ENCODE measurements around the gene SMAD7.
"Not testable (repeated sequence)": the region's sequence is repeated elsewhere in the genome, so short reads cannot be mapped to it uniquely, and the experiment has no call there.

The SMAD7 gene

DNA sequence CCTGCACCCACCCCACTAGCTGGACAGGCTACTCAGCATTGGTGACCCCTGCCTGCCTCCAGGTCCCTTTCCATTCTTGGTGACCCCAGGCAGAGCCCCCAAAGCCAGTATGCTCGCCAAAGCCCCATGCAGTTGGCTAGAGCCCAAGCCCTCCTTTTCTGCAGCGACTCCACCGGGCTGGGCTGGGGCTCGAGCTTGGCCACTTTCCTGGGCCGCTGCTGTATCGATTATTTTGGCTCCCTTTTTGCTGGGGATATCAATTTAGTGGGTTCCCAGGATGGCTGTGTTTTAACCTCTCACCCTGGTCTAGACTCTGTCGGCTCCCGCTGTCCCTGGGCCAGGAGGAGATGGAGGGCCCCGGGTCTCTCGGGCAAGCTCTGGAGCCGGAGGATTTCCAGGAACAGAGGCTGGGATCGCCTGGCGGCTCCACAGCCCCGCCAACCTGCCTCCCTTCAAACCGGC, 76.0 kb downstream of the SMAD7 start:
- DNase-seq = no peak

DNA sequence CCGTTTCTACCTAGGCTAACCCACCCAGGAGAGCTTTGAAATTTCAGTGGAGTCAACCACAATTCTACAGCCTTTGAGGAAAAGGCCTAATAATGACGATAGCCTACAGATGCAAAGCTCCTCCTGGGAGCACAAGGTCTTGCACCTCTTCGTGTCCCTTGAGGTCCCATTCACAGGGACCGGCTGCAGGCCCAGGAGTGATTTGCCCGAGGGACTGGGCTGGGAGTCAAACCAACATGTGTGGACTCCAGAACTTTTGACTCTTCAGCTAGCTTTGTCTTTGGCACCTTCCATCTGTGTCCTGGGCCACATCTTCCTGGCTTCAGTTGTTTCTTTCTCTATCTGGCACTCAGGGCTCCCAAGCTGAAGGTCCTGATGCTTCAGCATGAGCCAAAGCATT, 76.5 kb downstream of the SMAD7 start:
- DNase-seq = no peak

DNA sequence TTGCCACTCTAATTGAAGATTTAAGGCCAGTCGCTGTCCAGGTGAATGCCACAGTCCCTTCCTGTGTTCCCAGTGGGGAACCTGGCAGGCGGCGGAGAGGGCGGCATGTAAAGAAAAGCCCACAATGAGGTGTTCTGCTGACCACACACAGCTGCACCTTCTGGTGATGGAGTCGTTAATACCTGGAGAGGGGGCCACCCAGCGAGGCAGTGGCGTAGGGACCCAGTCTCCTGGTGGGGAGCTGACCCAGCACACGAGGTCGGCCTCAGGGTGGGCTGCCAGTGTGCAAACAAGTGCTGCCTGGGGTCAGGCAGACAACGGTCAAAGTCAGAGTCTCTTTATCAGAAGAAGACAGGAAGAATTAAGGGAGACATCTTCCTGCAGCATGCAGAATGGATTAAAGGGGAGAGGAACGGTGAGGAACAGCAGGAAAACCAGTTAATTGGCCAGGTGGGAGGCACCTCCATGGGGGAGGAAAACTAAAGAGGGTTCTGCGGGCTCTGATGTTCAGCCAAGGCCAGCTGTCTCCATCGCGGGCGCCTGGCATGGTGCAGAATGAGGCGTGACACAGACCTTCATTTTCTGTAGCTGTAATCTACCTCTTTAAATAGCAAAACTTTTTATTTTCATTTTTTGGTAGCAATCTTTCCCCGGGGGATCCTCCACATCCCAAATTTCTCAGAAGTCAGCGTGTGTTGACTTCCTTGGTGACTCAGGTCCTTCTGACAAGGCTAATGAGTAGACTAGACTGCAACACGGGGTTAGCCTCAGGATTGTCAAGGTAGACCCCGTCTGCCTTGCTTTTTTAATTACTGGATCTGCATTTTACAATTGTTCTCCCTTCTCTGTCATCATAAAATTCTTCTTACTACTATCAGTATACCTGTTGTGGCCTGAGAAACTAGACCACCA, 78.3 kb downstream of the SMAD7 start:
- peak; percentile 85 for DNase-seq

DNA sequence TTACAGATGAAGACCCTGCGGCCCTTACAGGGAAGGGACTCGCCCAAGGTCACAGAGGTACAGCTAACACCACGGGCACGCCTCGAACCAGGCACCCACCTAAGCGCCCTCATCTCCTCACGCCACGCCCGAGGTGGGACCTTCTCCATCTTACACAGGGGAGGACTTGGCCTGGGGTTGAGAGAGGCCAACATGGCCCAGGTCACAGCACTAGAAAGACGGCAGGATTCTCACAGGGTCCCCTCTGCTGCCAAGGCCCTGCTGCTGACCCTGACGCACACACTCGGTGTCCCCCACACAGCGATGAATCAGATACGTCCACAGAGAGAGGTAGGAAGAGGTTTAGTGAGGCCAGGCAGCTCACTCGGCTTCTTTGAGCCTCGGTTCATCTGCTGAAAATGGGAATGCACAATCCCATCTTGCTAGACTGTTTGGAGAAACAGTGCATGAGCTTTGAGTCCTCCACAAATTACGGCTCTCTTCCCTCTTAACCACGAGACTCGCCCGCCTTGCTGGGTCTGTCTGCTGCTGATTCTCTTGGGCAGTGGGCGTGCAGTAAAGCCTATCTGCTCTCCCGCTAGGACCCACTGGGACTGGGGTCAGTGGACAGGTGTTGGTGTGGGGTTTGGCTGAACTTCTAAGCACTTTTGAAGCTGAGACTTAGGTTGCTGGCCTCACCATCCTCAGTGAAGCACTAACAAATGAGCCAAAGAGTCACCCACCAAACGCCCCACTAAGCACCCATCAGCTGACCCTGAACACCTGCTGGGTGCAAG, 79.2 kb downstream of the SMAD7 start:
- no peak for DNase-seq

GRCh38 chr18:48870926-48871325, 79.8 kb downstream of the SMAD7 start:
- not testable (repeated sequence) for DNase-seq
